ENCODE data around the gene CCL19.

CCL19 gene

GRCh38 chr9:34644766-34645314 lies 46.2 kb downstream of the CCL19 start:
- no peak for ATAC-seq
- TF ChIP-seq ESRRG (CRISPR knock-in tag; IDR thresholded peaks at IDR 0.05) (no peak), SNAI2 (CRISPR knock-in tag; IDR thresholded peaks at IDR 0.05) (no peak), OSR1 (CRISPR knock-in tag; IDR thresholded peaks at IDR 0.05) (no peak), POU6F1 (CRISPR knock-in tag; IDR thresholded peaks at IDR 0.05; ENCODE audit: borderline replicate concordance, low read depth) (no peak), GLIS3 (CRISPR knock-in tag; IDR thresholded peaks at IDR 0.05) (no peak), PATZ1 (CRISPR knock-in tag; IDR thresholded peaks at IDR 0.05; ENCODE audit: borderline replicate concordance) (no peak), TSHZ2 (CRISPR knock-in tag; IDR thresholded peaks at IDR 0.05) (no peak), ISL1 (CRISPR knock-in tag; IDR thresholded peaks at IDR 0.05) (no peak)

DNA sequence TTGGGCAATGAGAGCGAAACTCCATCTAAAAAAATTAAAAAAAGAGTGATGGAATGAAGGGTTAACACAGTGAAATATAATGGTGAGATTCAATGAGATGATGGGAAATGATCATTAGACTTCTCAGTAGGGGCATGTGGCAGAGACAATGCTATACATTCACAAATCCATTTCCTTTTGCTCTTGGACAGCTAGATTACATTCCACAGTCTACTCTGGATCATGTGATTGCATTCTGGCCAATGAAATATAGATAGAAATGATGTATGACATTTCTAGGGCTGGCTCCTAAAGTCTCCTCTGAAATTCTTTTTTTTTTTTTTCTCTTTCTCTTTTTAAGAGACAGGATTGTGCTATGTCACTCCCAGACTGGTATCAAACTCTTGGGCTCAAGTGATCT lies 48.4 kb downstream of the CCL19 start:
- TF ChIP-seq PPARA (CRISPR knock-in tag; IDR thresholded peaks at IDR 0.05; ENCODE audit: borderline replicate concordance) (no peak), ZFP30 (CRISPR knock-in tag; IDR thresholded peaks at IDR 0.05) (no peak), ISL1 (CRISPR knock-in tag; IDR thresholded peaks at IDR 0.05) (no peak), POU6F1 (CRISPR knock-in tag; IDR thresholded peaks at IDR 0.05; ENCODE audit: borderline replicate concordance, low read depth) (no peak), ZNF70 (CRISPR knock-in tag; IDR thresholded peaks at IDR 0.05) (no peak), TCF4 (CRISPR knock-in tag; IDR thresholded peaks at IDR 0.05; ENCODE audit: borderline replicate concordance) (no peak), GLIS3 (CRISPR knock-in tag; IDR thresholded peaks at IDR 0.05) (no peak), CSDC2 (CRISPR knock-in tag; IDR thresholded peaks at IDR 0.05) (no peak), OSR1 (CRISPR knock-in tag; IDR thresholded peaks at IDR 0.05) (no peak), TOX (CRISPR knock-in tag; IDR thresholded peaks at IDR 0.05; ENCODE audit: borderline replicate concordance) (no peak), ZC3H10 (CRISPR knock-in tag; IDR thresholded peaks at IDR 0.05) (no peak)
- TF ChIP-seq, protein P1, sequence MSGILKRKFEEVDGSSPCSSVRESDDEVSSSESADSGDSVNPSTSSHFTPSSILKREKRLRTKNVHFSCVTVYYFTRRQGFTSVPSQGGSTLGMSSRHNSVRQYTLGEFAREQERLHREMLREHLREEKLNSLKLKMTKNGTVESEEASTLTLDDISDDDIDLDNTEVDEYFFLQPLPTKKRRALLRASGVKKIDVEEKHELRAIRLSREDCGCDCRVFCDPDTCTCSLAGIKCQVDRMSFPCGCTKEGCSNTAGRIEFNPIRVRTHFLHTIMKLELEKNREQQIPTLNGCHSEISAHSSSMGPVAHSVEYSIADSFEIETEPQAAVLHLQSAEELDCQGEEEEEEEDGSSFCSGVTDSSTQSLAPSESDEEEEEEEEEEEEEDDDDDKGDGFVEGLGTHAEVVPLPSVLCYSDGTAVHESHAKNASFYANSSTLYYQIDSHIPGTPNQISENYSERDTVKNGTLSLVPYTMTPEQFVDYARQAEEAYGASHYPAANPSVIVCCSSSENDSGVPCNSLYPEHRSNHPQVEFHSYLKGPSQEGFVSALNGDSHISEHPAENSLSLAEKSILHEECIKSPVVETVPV (CRISPR knock-in tag; IDR thresholded peaks at IDR 0.05) = no peak
- no peak for ATAC-seq

All from SK-N-SH treated with all-trans-retinoic acid at 6 μM for 48 hours (cell line).